Dermis blood vessel endothelial cell (primary cell): ENCODE measurements around the gene ST6GALNAC2. TPM values are rescaled to one million over a fixed set of nuclear protein-coding genes. Genes with fewer than 3 reads are reported as not detected.

Experiments
- DNase-seq: peaks from one replicate; pipeline ENCODE4 v3.0.0; 2010
- total RNA-seq: library from RNA; depleted of rRNA; stranded (reverse); fragments of >200 nt; gene quantifications from 2 replicates; pipeline ENCODE4 v1.2.3, GENCODE V29; 2014

Gene ST6GALNAC2
- total RNA-seq, 1 donor from 2014 or later, result 0.51 TPM

DNA sequence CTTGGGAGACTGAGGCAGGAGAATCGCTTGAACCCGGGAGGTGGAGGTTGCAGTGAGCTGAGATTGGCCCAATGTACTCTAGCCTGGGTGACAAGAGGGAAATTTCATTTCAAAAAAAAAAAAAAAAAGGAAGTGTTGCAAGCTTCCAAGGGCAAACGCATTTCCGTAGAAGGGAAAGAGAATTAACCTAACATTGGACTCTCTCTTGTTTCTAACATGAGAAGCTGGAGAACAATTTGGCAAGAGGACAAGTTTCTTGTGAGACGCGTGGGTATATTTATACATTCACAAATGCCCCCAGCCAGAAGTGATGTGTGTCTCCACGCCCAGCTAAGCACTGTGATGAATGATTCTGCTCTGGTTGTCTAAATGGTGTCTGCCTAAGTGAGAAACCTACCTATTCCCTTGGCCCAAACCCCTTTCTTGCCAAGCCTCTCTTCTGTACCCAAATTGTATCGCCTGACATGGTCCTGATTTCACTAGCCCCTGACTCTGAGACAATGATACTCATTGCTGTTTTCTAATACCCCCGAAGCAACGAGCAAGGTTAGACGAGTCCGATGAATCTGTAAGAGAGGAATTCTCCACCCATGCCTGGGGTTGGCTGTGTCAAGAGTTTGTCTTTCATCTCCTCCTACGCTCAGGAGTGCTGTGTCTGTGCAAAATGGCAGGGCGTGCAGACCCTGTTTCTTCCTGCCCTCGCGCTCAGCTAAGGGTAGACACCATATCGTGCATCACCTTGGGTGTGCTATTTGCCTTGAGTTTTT, 14.2 kb upstream of the ST6GALNAC2 start:
- peak; percentile 78 for DNase-seq

GRCh38 chr17:76598004-76598439, 12.4 kb upstream of the ST6GALNAC2 start:
- DNase-seq, result peak; percentile 56

DNA sequence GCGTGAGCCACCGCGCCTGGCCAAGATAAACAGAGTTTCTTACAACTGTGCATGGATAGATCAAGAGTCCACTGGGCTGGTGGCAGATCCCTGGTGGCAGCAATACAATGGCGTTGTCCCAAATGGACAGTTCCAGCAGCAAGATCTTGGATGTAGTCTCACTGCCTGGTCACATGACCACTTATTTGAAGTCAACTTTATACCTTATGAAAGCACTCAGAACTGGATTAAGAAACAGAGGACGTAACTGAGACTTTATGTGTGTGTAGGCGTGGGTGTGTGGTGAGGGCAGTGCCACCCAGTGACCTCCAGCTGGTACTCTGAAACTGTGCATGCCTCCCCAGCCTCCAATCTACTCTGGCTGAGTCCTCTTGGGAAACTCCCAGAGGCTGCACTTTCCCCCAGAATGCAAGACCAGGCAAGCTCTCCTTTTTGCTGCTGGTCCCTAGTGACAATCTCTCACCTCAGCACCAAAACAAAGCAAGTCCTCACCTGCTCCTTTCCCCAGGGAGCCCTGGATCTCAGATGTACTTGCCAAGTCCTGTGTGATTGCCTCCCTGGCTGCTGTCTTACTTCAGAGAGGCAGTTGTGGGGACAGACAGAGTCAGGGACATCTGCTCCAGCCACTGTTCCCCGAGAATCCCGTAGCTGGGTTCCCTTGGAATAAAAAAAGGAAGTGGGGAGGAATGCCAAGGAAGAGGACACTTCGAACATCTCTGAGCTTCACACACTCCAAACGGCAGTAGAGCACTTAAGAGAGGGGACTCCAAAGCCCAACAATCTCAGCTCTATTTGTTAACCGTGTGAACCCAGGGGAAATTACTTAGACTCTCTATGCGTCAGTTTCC, 11.7 kb upstream of the ST6GALNAC2 start:
- no peak for DNase-seq

GRCh38 chr17:76594690-76595089, 9.0 kb upstream of the ST6GALNAC2 start:
- no peak for DNase-seq

DNA sequence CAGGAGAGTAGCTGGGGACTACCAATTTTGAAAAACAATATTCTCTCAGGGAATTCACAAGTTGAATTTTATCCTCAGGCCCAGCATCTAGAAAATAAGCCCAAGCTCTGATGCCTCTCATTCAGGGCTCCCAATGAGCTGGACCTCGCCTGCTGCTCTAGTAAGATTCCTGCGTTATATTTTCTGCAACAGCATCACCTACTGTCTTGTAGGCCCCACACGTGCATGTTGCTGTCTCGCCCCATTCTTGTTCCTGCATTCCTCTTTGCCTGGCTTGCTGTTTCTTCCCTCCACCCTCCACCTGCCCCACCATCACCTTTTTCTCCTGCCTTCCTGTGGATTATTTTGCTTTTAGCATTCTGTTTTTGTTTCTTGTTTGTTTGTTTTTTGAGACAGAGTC, 8.3 kb upstream of the ST6GALNAC2 start:
- no peak for DNase-seq

DNA sequence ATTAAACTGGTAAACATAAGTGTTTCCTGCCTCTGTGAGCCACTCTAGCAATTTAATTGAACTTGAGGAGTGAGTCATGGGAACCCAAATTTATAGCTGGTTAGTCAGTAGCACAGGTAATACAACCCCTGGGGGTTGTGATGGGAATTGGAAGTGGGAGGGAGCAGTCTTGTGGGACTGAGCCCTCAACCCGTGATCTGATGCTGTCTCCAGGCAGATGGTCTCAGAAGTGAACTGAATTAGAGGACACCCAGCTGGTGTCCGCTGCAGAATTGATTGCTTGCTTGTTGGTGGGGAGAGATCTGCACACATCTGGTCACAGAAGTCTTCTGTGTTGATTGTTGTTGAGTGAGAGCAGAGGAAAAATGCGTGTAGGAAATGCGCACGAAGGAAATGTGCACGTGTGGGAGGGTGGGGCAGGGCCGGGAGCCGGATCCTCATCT, 7.7 kb upstream of the ST6GALNAC2 start:
- DNase-seq, result no peak

DNA sequence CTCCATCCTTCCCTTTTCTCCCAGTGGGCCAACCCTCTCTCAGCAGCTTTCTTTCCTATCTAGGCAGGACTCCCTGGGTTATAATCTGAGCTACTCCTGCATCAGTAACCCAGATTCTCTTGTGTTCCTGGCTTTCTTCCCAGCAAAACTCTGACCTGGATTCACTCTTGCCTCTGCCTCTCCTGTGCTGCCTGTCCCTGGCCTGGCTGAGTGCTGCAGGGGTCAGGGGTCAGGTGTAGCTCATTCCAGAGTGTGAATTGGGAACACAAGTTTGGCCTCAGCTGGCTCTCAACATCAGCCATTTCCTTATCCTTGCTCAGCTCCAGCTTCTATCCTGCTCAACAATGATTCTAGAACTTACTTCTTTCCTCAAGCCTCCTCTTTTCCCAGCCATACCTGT, 2.5 kb upstream of the ST6GALNAC2 start:
- DNase-seq, result no peak

DNA sequence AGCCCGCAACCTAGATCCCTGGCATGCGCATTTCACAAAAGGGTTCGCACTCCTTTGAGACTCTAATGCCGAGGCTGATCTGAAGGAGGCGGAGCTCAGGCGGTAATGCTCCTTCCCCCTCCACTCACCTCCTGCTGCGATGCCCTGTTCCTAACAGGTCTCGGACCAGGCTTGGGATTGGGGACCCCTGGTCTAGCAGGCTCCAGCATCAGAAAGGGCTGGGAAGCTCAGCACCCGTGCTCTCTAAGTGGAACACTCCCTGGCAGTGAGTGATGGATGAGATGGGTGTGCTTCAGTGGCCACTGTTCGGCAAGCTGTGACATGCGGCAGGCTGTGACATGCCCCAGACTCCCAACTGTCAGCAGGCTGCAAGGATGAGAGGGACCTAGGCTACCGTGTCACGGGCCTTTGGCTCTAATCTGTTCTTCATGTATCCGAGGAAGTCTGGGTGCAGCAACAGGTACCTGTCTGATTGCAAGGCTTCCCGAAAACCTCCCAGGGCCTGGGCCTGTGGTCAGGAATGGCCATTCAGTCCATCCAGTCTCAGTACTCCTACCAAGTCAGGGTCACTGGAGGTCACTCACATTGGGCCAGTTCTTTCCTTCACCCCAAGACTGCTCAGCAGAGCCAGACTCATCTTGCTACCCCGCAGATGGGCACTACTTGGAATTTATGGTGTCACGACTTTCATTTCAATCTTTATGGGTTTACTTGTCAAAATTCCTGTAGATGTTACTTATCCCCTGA, 1.3 kb upstream of the ST6GALNAC2 start:
- no peak for DNase-seq

DNA sequence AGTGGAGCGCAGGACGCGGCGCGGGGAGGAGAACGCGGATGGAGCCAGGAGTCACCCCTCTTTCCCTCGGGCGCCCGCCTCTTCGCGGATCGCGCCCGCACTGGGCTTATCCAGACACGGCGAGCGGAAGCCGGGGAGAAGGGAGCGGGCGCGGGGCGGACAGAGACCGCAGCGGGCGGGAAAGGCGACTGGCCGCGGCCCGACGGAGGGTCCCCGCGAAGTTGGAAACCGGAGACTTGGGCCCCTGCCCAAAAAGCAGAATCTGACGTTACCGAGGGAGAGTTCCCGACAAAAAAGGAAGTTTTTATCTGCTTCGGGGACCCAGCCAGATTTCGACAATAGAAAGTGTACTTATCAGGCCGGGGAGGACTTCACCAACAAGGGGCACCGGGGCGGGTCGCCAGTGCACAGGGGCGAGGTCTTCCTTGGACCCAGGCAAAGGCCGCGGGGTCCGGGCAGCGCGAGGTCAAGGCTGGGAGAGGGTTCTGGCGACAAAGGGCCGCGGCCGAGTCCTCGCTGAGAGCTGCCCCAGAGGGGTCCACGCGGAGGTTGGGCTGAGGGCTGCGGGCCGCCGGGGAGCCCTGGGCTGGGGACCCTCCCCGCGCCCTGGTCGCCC, 519 bp downstream of the ST6GALNAC2 start:
- DNase-seq, result peak; percentile 23

DNA sequence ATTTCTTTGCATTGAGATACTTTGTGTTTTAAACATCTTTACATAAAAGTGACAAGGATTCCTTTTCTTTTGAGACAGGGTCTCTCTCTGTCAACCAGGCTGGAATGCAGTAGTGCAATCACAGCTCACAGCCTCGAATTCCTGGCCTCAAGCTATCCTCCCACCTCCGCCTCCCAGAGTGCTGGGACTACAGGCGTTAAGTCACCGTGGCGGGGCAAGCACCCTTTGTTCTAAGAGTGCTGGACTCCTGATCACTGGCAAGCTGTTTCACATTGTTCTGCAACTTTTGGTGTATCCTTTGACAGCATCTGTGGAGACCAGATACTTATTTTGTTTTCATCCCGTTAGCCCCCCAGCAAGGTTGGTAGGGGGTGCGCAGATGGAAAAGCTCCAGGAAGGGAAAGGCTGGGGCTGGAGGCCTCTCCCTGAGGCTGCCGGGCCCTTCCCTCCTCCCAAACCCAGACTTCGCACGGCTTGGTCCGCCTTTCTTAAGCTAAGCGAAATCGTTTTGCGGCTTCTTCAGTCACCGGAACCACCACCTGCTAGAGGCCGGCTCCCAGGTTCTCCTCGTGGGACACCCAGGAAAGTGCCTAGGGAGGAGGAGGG, 1.1 kb downstream of the ST6GALNAC2 start:
- no peak for DNase-seq

GRCh38 chr17:76582660-76583059, 3.0 kb downstream of the ST6GALNAC2 start:
- DNase-seq, result no peak

GRCh38 chr17:76581515-76581914, 4.1 kb downstream of the ST6GALNAC2 start:
- DNase-seq, result no peak

DNA sequence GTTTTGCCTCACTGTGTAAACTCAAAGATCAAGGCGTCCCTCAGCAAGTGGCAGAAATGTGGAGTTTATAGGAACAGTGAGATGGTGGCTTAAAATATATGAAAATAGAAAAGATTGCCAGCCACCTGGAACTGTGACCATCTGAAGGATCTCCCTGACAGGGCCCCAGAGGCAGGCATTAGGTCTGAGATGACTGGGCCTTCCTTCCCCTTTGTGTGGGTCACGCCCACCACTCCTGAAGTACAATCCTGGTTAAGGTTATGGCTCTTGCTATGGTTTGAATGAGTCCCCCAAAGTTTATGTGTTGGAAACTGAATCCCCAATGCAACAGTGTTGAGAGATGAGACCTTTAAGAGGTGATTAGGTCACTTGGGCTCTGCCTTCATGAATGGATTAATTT, 6.4 kb downstream of the ST6GALNAC2 start:
- no peak for DNase-seq

GRCh38 chr17:76578376-76578775, 7.3 kb downstream of the ST6GALNAC2 start:
- no peak for DNase-seq

DNA sequence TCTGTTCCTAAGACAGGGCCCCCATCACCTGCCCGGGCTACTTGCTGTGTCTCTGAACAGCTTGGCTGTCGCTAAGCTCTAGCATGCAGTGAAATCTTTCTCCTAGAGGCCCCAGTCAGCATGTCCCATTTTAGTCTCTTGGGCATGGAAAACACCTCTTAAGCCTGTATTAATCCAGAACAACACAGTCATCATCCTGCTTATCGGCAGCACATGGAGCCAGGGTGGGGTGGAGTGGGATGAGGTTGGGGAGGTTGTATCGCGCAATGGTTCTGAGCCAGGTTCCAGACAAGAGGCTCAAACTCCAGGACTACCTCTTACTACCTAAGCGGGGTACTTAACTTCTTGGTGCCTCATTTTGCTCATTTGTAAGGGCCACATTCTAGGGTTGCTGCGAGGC, 7.8 kb downstream of the ST6GALNAC2 start:
- no peak for DNase-seq

- DNase-seq, result no peak
Observed at GRCh38 chr17:76576189-76576588, 9.5 kb downstream of the ST6GALNAC2 start.

DNA sequence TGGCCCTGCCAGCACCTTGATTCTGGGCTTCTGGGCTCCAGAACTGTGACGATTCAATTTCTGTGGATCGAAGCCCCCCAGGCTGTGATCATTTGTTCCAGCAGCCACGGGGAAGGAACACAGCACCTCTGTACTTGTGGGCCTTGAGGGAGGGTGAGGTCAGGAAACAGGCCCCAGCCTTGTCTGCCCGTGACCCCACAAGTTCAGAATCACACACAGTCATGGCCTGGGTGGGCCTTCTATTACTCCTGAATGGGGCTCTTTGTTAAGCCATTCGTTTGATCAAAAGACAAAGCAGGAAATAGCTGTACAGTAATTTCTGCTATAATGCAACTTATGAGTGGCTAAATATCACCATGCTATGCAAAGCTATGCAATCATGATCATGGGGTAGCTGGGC, 10.1 kb downstream of the ST6GALNAC2 start:
- DNase-seq, result no peak

DNA sequence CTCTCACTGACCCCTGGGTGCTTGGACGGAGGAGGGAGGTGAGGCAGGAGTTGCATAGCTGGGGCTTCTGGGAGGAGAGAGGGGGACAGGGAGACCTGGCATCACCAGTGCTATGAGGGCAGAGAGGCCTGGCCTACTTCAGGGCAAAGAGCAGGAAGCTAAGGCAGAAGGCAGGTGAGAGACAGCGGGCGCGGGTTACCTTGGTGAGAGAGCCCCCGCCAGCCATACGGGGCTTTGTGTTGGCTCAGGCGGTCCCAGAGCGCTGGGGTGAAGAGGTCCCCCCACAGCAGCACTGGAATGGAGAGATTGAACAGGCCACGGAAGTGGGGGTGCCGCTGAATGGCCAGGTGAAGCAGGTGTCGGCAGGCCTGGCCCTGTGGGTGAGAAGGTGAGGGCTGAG, 11.5 kb downstream of the ST6GALNAC2 start:
- no peak for DNase-seq

DNA sequence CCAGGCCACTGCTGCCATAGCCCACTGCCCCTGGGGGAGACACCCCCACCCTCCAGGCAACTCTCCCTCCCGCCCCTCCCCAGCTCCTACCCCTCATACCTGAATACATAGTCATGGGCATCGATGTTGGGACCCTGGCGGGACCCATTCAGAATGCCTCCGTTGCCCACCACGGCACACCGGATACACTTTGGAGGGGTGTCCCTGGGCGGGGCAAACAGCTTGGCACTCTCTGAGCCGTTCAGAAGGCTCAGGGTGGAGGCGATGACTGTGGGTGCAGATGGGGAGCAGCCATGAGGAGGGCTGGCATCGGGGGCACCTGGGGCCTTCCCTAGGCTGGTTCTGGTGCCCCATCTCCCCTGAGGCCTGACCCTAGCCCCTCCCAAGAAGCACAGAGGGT, 12.6 kb downstream of the ST6GALNAC2 start:
- no peak for DNase-seq

DNA sequence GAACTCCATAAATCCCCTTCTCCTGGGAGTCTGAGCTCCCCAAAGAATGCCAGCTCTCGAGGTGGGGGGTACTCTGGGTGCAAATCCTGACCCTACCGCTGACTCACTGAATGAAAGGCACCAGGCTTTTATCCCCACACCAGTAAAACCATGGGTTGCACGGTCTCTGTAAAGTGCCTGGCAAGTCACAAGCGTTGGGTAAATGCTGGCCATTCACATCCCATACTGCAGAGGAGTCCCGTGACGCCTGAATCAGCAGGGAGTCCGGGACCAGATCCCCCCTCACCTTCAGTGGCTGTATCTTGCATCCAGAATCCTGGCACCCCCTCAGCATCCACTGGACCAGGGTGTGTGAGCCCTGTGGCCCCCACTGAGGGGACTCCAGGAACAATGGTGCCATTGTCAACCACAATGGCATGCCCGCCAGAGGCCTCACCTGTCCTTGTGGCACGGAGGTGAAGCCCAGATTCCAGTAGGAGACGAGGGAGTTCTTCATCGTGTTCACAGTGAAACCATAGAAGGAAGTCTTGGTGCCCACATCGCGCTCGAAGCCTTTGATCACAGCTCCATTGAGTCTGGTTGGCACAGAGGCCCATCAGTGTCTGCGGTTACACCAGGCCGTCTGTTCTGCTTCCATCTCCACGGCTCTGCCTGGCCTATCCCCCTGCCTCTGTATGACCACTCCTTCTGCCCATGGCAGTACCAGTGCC, 13.3 kb downstream of the ST6GALNAC2 start:
- DNase-seq, result no peak

DNA sequence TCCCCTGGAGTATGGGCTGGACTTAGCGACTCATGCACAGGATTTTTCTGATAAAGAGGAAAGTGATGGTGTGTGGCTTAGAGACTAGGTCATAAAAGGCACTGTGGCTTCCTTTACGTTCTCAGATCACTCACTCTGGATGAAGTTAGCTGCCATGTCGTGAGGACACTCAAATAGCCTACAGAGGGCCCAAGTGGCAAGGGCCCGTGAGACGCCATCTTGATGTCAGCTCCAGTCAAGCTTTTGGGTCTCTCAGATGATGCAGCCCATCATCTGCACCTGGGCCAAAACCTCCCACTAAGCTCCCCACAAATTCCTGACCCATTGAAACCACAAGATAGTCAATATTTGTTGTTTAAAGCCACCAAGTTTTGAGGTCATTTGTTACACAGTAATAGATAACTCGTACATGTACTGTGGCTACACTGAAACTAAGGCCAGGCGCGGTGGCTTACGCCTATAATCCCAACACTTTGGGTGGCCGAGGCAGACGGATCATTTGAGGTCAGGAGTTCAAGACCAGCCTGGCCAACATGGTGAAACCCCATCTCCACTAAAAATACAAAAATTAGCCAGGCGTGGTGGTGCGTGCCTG, 14.7 kb downstream of the ST6GALNAC2 start:
- no peak for DNase-seq
